Osteocyte (in vitro differentiated cells): ENCODE measurements around the gene GLI1. TPM values are rescaled to one million over a fixed set of nuclear protein-coding genes. Genes with fewer than 3 reads are reported as not detected.

Experiments used
- DNase-seq: peaks from one replicate; pipeline ENCODE4 v3.0.0; 2021; ENCODE audit warnings: mixed read lengths; ENCODE audit not compliant: unreplicated experiment; ENCODE audit errors: extremely low spot score
- H3K27ac Mint-ChIP-seq: one replicate; pipeline ENCODE4 v1.8.0; 2021; ENCODE audit warnings: mild to moderate bottlenecking, mixed read lengths; ENCODE audit not compliant: unreplicated experiment
- H3K27me3 Mint-ChIP-seq: one replicate; pipeline ENCODE4 v1.8.0; 2021; ENCODE audit warnings: mixed read lengths; ENCODE audit not compliant: unreplicated experiment
- H3K36me3 Mint-ChIP-seq: one replicate; pipeline ENCODE4 v1.8.0; 2021; ENCODE audit warnings: mixed read lengths; ENCODE audit not compliant: unreplicated experiment
- H3K4me1 Mint-ChIP-seq: one replicate; pipeline ENCODE4 v1.8.0; 2021; ENCODE audit warnings: mixed read lengths; ENCODE audit not compliant: unreplicated experiment
- H3K4me3 Mint-ChIP-seq: one replicate; pipeline ENCODE4 v1.8.0; 2021; ENCODE audit warnings: mild to moderate bottlenecking, moderate library complexity, mixed read lengths; ENCODE audit not compliant: unreplicated experiment
- H3K9me3 Mint-ChIP-seq: one replicate; pipeline ENCODE4 v1.8.0; 2021; ENCODE audit warnings: mixed read lengths; ENCODE audit not compliant: unreplicated experiment
- CTCF ChIP-seq: fragments of 200-600 bp; sonication (generic); IDR thresholded peaks from 2 replicates; pipeline ENCODE4 v1.5.0; 2021; ENCODE audit warnings: antibody characterized with exemption, mild to moderate bottlenecking, moderate library complexity
- total RNA-seq: library from RNA; stranded (reverse); gene quantifications from 2 replicates; pipeline ENCODE4 v1.2.1, GENCODE V29; 2021

GLI1 gene
- total RNA-seq, 1 donor from 2014 or later, result 7.7 TPM

- Mint-ChIP-seq H3K9me3 (no peaks in the 10 kb centered on the region), H3K4me3 (no peak overlapping the region), H3K27me3 (no peaks in the 10 kb centered on the region), H3K36me3 (no peaks in the 10 kb centered on the region), H3K27ac (peak overlapping the region; percentile 97), H3K4me1 (peaks cover 50% of the 10 kb centered on the region)
- no peak for DNase-seq
- no peak for TF ChIP-seq CTCF
These were observed 2.7 kb upstream of the GLI1 start for GRCh38 chr12:57456737-57457490.

- H3K27ac Mint-ChIP-seq, result peak overlapping the region; percentile 97
- no peaks in the 10 kb centered on the region for H3K9me3 Mint-ChIP-seq
- peak overlapping the region; percentile 93 for H3K4me3 Mint-ChIP-seq
- TF ChIP-seq CTCF, result no peak
- peaks cover 47% of the 10 kb centered on the region for H3K4me1 Mint-ChIP-seq
- H3K36me3 Mint-ChIP-seq, result no peaks in the 10 kb centered on the region
- H3K27me3 Mint-ChIP-seq, result no peaks in the 10 kb centered on the region
- no peak for DNase-seq
These were observed 925 bp upstream of the GLI1 start for GRCh38 chr12:57458665-57459054.

- peak; percentile 91 for TF ChIP-seq CTCF
- H3K36me3 Mint-ChIP-seq, result no peaks in the 10 kb centered on the region
- peaks cover 47% of the 10 kb centered on the region for H3K4me1 Mint-ChIP-seq
- H3K9me3 Mint-ChIP-seq, result no peaks in the 10 kb centered on the region
- peak overlapping the region; percentile 93 for H3K4me3 Mint-ChIP-seq
- H3K27ac Mint-ChIP-seq, result peak overlapping the region; percentile 97
- DNase-seq, result peak; percentile 97
- no peaks in the 10 kb centered on the region for H3K27me3 Mint-ChIP-seq
These were observed 383 bp upstream of the GLI1 start for GRCh38 chr12:57459055-57459749.

GRCh38 chr12:57460468-57460784 lies 841 bp downstream of the GLI1 start:
- Mint-ChIP-seq H3K4me1 (peaks cover 36% of the 10 kb centered on the region), H3K27me3 (no peaks in the 10 kb centered on the region), H3K36me3 (no peaks in the 10 kb centered on the region), H3K9me3 (no peaks in the 10 kb centered on the region), H3K4me3 (peak overlapping the region; percentile 72), H3K27ac (peak overlapping the region; percentile 82)
- no peak for DNase-seq
- TF ChIP-seq CTCF, result no peak

- no peak for TF ChIP-seq CTCF
- no peaks in the 10 kb centered on the region for H3K27me3 Mint-ChIP-seq
- H3K27ac Mint-ChIP-seq, result peak overlapping the region; percentile 41
- peaks cover 32% of the 10 kb centered on the region for H3K4me1 Mint-ChIP-seq
- no peak for DNase-seq
- no peaks in the 10 kb centered on the region for H3K36me3 Mint-ChIP-seq
- peak overlapping the region; percentile 79 for H3K4me3 Mint-ChIP-seq
- H3K9me3 Mint-ChIP-seq, result no peaks in the 10 kb centered on the region
These were observed 1.3 kb downstream of the GLI1 start for GRCh38 chr12:57460841-57461275.
